Prostate gland (tissue), 2 donors: ENCODE results near the gene GNAQ. TPM values are rescaled to one million over a fixed set of nuclear protein-coding genes. Genes with fewer than 3 reads are reported as not detected.
"Not testable (repeated sequence)": the region's sequence is repeated elsewhere in the genome, so short reads cannot be mapped to it uniquely, and the experiment has no call there.

Experiments
- DNase-seq: peaks from one replicate; pipeline ENCODE4 v3.0.0-alpha.2; 2019; ENCODE audit warnings: low spot score
- H3K27ac ChIP-seq, 2 donors: fragments of 200-600 bp; sonication (generic); 2 replicates each; pipeline ENCODE4 v1.5.1; 2017 to 2019
- H3K27me3 ChIP-seq: fragments of 200-600 bp; sonication (generic); replicated peaks from 2 replicates; pipeline ENCODE4 v1.5.1; 2019; ENCODE audit not compliant: insufficient read depth
- H3K36me3 ChIP-seq, 2 donors: fragments of 200-600 bp; sonication (generic); 1 replicate in 1 of 2; 2 replicates in 1 of 2; pipeline versions ENCODE4 v1.5.1 to v1.8.1; 2017 to 2019
- H3K4me1 ChIP-seq: fragments of 200-600 bp; sonication (generic); replicated peaks from 2 replicates; pipeline ENCODE4 v1.5.1; 2019
- H3K4me3 ChIP-seq, 2 donors: fragments of 200-600 bp; sonication (generic); 2 replicates each; pipeline ENCODE4 v1.5.1; 2017 to 2019
- H3K9me3 ChIP-seq: fragments of 200-600 bp; sonication (generic); 2 replicates; pipeline ENCODE4 v1.5.1; 2017
- CTCF ChIP-seq, 4 experiments: fragments of 200-600 bp in 2 of 4; fragments of 450-650 bp in 2 of 4; sonication (generic) in 2 of 4; IDR thresholded peaks; 1 replicate in 3 of 4; 2 replicates in 1 of 4; pipeline ENCODE4 v1.5.1; 2016 to 2019; ENCODE audit warnings: antibody characterized with exemption in 4 of 4, mild to moderate bottlenecking in 2 of 4, moderate library complexity in 2 of 4
- POLR2A ChIP-seq: fragments of 450-650 bp; IDR thresholded peaks from one replicate; pipeline ENCODE4 v1.6.1; 2016; ENCODE audit warnings: antibody characterized with exemption, mild to moderate bottlenecking
- POLR2AphosphoS5 ChIP-seq: sonication (generic); formaldehyde crosslinking; IDR thresholded peaks from one replicate; pipeline ENCODE4 v1.6.1; 2017; ENCODE audit warnings: antibody characterized with exemption
- WGBS: methylation state at CpG from one replicate; pipeline ENCODE4 v1.1.5; 2018; 5-methylcytosine and 5-hydroxymethylcytosine counted together
- intact Hi-C: fragments of 100-400 bp; cut with DNase I; formaldehyde crosslinking; loops from one replicate; pipeline ENCODE4 v1.14.2; 2022
- total RNA-seq, 2 donors: library from RNA; depleted of rRNA; stranded (reverse); fragments of >200 nt; gene quantifications; one replicate each; pipeline ENCODE4 v1.1.0, GENCODE V29; 2016

Gene GNAQ
- total RNA-seq, 2 donors from 2014 or later = 35.0 to 43.7 TPM

GRCh38 chr9:77708064-77708815 lies 323.4 kb downstream of the GNAQ start:
- WGBS = 93% methylated on average over 1 of the region's 1 CpG
- Histone ChIP-seq H3K4me3 (no peak overlapping the region), H3K27ac (no peak overlapping the region), H3K36me3 (no peaks in the 10 kb centered on the region), H3K9me3 (no peaks in the 10 kb centered on the region), H3K4me1 (no peaks in the 10 kb centered on the region), H3K27me3 (no peaks in the 10 kb centered on the region)
- no peak for DNase-seq
- no peak for TF ChIP-seq POLR2A
- no peak for TF ChIP-seq POLR2AphosphoS5
- intact Hi-C loops = loop anchor here (5.0 kb wide), 1 partner anchor 36 kb away; no protein-coding TSS in a partner anchor

DNA sequence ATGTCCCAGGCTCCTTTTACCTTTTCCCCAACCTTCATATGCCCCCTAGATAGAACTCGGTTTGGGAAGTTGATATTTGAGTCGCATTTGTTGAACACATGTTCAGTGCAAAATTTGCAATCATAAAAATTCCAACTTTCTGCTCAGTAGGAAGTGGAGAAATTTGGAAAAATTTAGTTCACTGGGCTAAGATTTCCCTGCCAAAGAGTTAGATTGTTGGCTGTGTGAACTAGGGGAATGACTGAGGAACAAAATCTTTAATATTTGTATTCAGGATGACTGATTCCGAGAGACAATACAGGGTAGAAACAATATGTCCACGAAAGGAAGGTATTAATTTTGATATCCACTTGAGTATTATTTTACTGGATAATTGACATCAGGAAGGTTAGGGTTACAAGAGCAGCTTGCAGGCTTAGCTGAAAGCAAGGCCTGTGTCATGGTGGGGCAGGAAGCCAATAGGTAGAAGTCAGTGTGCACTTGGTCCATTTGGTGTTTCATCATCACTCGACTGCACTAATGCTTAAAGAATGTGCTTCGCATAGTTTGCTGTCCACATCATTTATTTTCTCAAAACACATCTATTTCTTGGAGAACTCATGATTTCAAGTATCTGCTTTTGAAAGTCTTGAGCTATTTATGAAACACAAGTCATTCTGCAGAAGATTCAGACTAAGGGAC lies 324.1 kb downstream of the GNAQ start:
- Histone ChIP-seq H3K9me3 (no peaks in the 10 kb centered on the region), H3K4me1 (no peaks in the 10 kb centered on the region), H3K27me3 (no peaks in the 10 kb centered on the region), H3K27ac (no peak overlapping the region), H3K4me3 (no peak overlapping the region), H3K36me3 (no peaks in the 10 kb centered on the region)
- TF ChIP-seq CTCF (IDR thresholded peaks at IDR 0.05) (no peak), POLR2AphosphoS5 (peak; percentile 34)
- WGBS = 76% methylated on average over 6 of the region's 6 CpGs
- intact Hi-C loops = loop anchor here (5.0 kb wide), 1 partner anchor 35 kb away; no protein-coding TSS in a partner anchor
- no peak for DNase-seq

GRCh38 chr9:77705636-77706035 lies 326.0 kb downstream of the GNAQ start:
- no peak overlapping the region for H3K4me3 ChIP-seq
- intact Hi-C loops = loop anchor here (5.0 kb wide), 1 partner anchor 33 kb away; no protein-coding TSS in a partner anchor
- H3K4me1 ChIP-seq = no peaks in the 10 kb centered on the region
- H3K36me3 ChIP-seq = no peaks in the 10 kb centered on the region
- no peaks in the 10 kb centered on the region for H3K27me3 ChIP-seq
- H3K27ac ChIP-seq = no peak overlapping the region
- TF ChIP-seq POLR2A (no peak), CTCF (IDR thresholded peaks at IDR 0.05) (no peak), POLR2AphosphoS5 (no peak)
- no peak for DNase-seq
- H3K9me3 ChIP-seq = no peaks in the 10 kb centered on the region

DNA sequence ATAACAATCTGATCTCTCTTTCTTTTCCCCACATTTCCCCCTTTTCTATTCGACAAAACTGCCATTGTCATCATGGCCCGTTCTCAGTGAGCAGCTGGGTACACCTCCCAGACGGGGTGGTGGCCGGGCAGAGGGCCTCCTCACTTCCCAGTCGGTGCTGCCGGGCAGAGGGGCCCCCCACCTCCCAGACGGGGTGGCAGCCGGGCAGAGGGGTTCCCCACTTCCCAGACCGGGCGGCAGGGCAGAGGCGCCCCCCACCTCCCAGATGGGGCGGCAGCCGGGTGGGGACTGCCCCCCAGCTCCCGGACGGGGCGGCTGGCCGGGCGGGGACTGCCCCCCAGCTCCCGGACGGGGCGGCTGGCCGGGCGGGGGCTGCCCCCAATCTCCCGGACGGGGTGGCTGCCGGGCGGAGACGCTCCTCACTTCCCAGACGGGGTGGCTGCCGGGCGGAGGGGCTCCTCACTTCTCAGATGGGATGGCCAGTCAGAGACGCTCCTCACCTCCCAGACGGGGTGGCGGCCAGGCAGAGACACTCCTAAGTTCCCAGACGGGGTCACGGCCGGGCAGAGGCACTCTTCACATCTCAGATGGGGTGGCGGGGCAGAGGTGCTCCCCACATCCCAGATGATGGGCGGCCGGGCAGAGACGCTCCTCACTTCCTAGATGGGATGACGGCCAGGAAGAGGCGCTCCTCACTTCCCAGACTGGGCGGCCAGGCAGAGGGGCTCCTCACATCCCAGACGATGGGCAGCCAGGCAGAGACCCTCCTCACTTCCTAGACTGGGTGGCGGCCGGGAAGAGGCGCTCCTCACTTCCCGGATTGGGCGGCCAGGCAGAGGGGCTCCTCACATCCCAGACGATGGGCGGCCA lies 328.9 kb downstream of the GNAQ start:
- H3K36me3 ChIP-seq, H3K27ac ChIP-seq, H3K4me3 ChIP-seq, H3K9me3 ChIP-seq, H3K4me1 ChIP-seq, DNase-seq, intact Hi-C loops, H3K27me3 ChIP-seq: not testable (repeated sequence)
- WGBS = 93% methylated on average over 52 of the region's 52 CpGs

GRCh38 chr9:77697238-77697984 lies 334.2 kb downstream of the GNAQ start:
- DNase-seq = no peak
- intact Hi-C loops = no loop called here
- H3K9me3 ChIP-seq = no peaks in the 10 kb centered on the region
- H3K4me1 ChIP-seq = no peaks in the 10 kb centered on the region
- TF ChIP-seq POLR2A (no peak), CTCF (IDR thresholded peaks at IDR 0.05) (no peak), POLR2AphosphoS5 (no peak)
- H3K4me3 ChIP-seq = no peak overlapping the region
- H3K27ac ChIP-seq = no peak overlapping the region
- no peaks in the 10 kb centered on the region for H3K36me3 ChIP-seq
- 81% methylated on average over 1 of the region's 1 CpG for WGBS
- no peaks in the 10 kb centered on the region for H3K27me3 ChIP-seq

DNA sequence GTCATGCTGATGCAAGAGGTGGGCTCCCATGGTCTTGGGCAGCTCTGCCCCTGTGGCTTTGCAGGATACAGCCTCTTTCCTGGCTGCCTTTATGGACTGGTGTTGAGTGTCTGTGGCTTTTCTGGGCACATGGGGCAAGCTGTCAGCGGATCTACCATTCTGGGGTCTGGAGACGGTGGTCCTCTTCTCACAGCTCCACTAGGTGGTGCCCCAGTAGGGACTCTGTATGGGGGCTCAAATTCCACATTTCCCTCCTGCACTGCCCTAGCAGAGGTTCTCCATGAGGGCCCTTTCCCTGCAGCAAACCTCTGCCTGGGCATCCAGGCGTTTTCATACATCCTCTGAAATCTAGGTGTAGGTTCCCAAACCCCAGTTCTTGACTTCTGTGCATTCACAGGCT lies 340.9 kb downstream of the GNAQ start:
- intact Hi-C loops, H3K27ac ChIP-seq: not testable (repeated sequence)
- WGBS = 100% methylated on average over 3 of the region's 3 CpGs

DNA sequence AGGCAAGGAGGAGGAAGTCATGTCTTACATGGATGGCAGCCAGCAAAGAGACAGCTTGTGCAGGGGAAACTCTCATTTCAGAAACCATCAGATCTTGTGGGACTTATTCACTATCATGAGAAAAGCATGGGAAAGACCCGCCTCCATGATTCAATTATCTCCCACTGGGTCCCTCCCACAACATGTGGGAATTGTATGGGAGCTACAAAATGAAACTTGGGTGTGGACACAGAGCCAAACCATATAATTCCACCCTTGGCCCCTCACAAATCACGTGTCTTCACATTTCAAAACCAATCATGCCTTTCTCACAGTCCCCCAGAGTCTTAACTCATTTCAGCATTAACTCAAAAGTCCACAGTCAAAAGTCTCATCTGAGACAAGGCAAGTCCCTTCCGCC lies 341.5 kb downstream of the GNAQ start:
- H3K4me3 ChIP-seq, H3K9me3 ChIP-seq, intact Hi-C loops, DNase-seq, H3K4me1 ChIP-seq, H3K36me3 ChIP-seq, H3K27ac ChIP-seq, H3K27me3 ChIP-seq: not testable (repeated sequence)
- 86% methylated on average over 3 of the region's 3 CpGs for WGBS

More for the DNA sequence above, 340.9 kb downstream of the GNAQ start:
- H3K9me3 ChIP-seq, DNase-seq, H3K4me3 ChIP-seq, H3K27me3 ChIP-seq, H3K36me3 ChIP-seq, H3K4me1 ChIP-seq: not testable (repeated sequence)

DNA sequence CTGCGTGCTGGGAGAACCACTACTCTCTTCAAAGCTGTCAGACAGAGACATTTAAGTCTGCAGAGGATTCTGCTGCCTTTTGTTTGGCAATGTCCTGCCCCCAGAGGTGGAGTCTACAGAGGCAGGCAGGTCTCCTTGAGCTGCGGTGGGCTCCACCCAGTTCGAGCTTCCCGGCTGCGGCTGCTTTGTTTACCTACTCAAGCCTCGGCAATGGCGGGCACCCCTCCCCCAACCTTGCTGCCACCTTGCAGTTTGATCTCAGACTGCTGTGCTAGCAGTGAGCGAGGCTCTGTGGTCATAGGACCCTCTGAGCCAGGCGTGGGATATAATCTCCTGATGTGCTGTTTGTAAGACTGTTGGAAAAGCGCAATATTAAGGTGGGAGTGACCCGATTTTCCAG lies 343.9 kb downstream of the GNAQ start:
- H3K36me3 ChIP-seq, H3K4me3 ChIP-seq, DNase-seq, intact Hi-C loops, H3K9me3 ChIP-seq, H3K27me3 ChIP-seq, H3K27ac ChIP-seq, H3K4me1 ChIP-seq: not testable (repeated sequence)
- WGBS = 92% methylated on average over 11 of the region's 11 CpGs
